ENCODE data around the gene TELO2. TPM values are rescaled to one million over a fixed set of nuclear protein-coding genes. Genes with fewer than 3 reads are reported as not detected.

TELO2 gene
- total RNA-seq, 1 donor from 2014 or later = 17.7 TPM

DNA sequence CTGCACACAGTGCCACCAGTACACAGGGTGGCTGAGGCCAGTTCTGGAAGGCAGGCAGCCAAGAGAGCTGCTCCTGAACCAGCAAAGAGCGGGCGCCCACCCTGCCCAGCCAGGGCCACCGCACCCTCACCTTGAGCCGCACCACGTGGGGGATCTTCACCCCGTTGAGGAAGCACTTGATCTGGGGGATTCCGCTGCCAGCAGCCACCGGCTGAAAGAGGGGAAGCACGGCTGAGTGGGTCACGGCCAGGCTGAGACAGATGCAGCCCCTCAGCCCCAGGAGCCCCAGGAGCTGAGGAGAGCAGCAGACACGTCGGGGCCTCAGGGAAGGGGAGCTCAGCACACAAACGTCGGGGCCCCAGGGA lies 34.2 kb upstream of the TELO2 start:
- H3K9me3 ChIP-seq (replicated peaks) = no peaks in the 10 kb centered on the region
- DNase-seq = no peak
- H3K27me3 ChIP-seq (ENCODE audit: low read depth) = no peaks in the 10 kb centered on the region
- TF ChIP-seq, protein P1, sequence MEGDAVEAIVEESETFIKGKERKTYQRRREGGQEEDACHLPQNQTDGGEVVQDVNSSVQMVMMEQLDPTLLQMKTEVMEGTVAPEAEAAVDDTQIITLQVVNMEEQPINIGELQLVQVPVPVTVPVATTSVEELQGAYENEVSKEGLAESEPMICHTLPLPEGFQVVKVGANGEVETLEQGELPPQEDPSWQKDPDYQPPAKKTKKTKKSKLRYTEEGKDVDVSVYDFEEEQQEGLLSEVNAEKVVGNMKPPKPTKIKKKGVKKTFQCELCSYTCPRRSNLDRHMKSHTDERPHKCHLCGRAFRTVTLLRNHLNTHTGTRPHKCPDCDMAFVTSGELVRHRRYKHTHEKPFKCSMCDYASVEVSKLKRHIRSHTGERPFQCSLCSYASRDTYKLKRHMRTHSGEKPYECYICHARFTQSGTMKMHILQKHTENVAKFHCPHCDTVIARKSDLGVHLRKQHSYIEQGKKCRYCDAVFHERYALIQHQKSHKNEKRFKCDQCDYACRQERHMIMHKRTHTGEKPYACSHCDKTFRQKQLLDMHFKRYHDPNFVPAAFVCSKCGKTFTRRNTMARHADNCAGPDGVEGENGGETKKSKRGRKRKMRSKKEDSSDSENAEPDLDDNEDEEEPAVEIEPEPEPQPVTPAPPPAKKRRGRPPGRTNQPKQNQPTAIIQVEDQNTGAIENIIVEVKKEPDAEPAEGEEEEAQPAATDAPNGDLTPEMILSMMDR (IDR thresholded peaks at IDR 0.05; ENCODE audit: borderline replicate concordance) = no peak
- H3K4me1 ChIP-seq = no peaks in the 10 kb centered on the region
- no peak overlapping the region for H3K27ac ChIP-seq (replicated peaks)
- intact Hi-C loops (cut with micrococcal nuclease) = no loop called here
- H3K36me3 ChIP-seq = peaks cover 67% of the 10 kb centered on the region
- no peak overlapping the region for H3K4me3 ChIP-seq

DNA sequence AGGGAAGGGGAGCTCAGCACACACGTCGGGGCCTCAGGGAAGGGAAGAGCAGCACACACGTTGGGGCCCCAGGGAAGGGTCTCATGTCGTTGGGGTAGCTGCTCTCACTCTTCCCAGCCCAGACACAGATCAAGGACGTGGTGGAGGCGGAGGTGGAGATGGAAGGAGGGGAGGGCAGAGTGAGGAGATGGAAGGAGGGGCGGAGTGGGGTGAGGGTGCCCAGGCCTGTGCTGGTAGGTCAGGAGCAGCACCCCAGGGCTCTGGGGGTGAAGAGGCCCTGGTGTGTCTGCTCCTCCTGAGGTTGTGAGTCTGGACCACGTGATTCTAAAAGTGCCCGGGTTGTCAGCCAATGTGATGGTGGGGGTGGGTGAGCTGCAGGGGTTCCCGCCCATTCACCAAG lies 33.2 kb upstream of the TELO2 start:
- DNase-seq = no peak
- no peaks in the 10 kb centered on the region for H3K4me1 ChIP-seq
- no peaks in the 10 kb centered on the region for H3K27me3 ChIP-seq (ENCODE audit: low read depth)
- TF ChIP-seq, protein P1 (IDR thresholded peaks at IDR 0.05; ENCODE audit: borderline replicate concordance) = no peak
- no peaks in the 10 kb centered on the region for H3K9me3 ChIP-seq (replicated peaks)
- no peak overlapping the region for H3K27ac ChIP-seq (replicated peaks)
- no peak overlapping the region for H3K4me3 ChIP-seq
- peaks cover 62% of the 10 kb centered on the region for H3K36me3 ChIP-seq
- intact Hi-C loops (cut with micrococcal nuclease) = no loop called here

DNA sequence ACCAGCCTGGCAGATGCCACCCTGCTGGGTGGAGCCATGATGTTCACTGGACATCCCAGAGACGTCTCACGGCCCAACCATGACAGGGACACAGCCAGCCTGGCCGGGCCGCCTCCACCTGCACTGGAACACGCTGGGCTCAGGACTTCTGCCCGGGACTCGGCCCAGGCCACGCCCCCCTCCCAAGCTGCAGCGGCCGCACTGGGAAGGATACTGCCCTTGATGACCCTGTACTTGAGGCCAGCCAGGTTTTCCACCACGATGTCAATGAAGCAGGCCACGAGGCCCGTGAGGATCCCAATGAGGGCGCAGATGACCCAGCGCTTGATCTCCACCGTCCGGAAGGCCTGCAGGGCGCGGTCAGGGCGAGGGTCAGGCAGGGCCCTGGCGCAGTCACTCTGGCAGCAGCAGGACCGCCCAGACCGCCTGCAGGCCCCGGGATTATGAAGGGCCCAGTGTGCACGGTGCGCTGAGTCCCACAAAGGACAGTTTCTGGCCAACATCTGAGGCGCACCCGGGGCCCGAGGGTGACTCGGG lies 32.5 kb upstream of the TELO2 start:
- H3K4me1 ChIP-seq = no peaks in the 10 kb centered on the region
- TF ChIP-seq, protein P1 (IDR thresholded peaks at IDR 0.05; ENCODE audit: borderline replicate concordance) = no peak
- DNase-seq = no peak
- H3K9me3 ChIP-seq (replicated peaks) = no peaks in the 10 kb centered on the region
- peaks cover 55% of the 10 kb centered on the region for H3K36me3 ChIP-seq
- intact Hi-C loops (cut with micrococcal nuclease) = no loop called here
- H3K27me3 ChIP-seq (ENCODE audit: low read depth) = no peaks in the 10 kb centered on the region
- H3K27ac ChIP-seq (replicated peaks) = no peak overlapping the region
- no peak overlapping the region for H3K4me3 ChIP-seq

DNA sequence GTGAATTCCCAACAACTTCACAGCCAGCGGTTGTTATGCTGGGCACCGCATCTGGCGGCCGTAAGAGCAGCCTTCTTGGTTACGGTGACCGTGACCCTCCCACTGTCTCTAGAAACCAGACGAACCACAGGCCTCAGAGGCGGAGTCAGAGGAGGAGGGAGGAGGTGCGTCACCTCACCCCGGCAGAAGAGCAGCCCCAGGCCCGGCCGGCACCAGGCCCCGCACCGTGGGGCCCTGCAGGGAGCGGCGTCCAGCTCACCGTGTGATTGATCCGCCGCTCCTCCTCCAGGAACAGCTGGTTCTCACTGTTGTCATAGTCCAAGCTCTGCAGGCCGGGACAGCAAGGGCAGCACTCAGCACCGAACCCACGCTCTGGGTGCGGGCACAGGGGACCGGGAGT lies 32.0 kb upstream of the TELO2 start:
- Histone ChIP-seq H3K36me3 (peaks cover 50% of the 10 kb centered on the region), H3K9me3 (replicated peaks) (no peaks in the 10 kb centered on the region), H3K27ac (replicated peaks) (no peak overlapping the region), H3K27me3 (ENCODE audit: low read depth) (no peaks in the 10 kb centered on the region), H3K4me3 (no peak overlapping the region), H3K4me1 (no peaks in the 10 kb centered on the region)
- DNase-seq = no peak
- intact Hi-C loops (cut with micrococcal nuclease) = no loop called here
- TF ChIP-seq, protein P1 (IDR thresholded peaks at IDR 0.05; ENCODE audit: borderline replicate concordance) = no peak

DNA sequence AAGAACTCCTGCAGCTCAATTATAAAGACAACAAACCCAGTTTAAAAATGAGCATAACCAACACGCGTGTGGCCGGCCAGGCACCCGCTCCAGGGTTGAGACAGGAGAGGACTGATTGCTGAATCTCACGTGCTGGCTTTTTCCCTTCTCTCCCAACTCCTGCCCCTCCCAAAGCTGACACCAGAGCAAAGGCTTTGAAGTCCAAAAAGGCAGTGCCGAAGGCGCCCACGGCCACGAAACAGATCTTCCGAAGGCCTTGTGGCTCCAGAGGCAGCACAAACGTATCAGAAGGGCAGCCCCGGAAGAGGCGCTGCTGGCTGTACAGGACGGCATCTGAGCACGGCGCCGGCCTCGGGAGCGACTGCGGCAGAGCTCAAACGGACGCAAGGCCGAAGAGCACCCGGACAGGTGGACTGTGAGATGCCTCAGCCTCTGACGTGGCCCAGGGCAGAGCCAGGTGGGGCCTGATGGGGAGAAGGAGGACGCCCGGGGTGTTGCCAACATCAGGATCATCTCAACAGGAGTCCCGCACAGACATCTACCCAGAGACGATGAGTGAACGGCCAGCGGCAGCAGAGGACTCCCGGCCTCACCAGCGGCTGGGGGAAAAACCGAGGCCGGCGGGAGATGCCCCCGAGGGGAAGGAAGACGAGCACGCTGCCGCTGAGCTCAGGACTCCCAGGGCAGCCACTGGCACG lies 28.8 kb upstream of the TELO2 start:
- intact Hi-C loops (cut with micrococcal nuclease) = no loop called here
- Histone ChIP-seq H3K27ac (replicated peaks) (no peak overlapping the region), H3K36me3 (peaks cover 24% of the 10 kb centered on the region), H3K4me3 (no peak overlapping the region), H3K9me3 (replicated peaks) (no peaks in the 10 kb centered on the region), H3K4me1 (peaks cover 16% of the 10 kb centered on the region), H3K27me3 (ENCODE audit: low read depth) (no peaks in the 10 kb centered on the region)
- no peak for DNase-seq
- TF ChIP-seq, protein P1 (IDR thresholded peaks at IDR 0.05; ENCODE audit: borderline replicate concordance) = no peak

Data from left ventricle myocardium inferior (tissue), 1 donor.